T-helper 22 cell (primary cell): ENCODE results near the gene KIAA1217.

Source experiments
- DNase-seq: peaks from one replicate; pipeline ENCODE4 v3.0.0-alpha.2; 2020; ENCODE audit warnings: low read depth

The KIAA1217 gene

DNA sequence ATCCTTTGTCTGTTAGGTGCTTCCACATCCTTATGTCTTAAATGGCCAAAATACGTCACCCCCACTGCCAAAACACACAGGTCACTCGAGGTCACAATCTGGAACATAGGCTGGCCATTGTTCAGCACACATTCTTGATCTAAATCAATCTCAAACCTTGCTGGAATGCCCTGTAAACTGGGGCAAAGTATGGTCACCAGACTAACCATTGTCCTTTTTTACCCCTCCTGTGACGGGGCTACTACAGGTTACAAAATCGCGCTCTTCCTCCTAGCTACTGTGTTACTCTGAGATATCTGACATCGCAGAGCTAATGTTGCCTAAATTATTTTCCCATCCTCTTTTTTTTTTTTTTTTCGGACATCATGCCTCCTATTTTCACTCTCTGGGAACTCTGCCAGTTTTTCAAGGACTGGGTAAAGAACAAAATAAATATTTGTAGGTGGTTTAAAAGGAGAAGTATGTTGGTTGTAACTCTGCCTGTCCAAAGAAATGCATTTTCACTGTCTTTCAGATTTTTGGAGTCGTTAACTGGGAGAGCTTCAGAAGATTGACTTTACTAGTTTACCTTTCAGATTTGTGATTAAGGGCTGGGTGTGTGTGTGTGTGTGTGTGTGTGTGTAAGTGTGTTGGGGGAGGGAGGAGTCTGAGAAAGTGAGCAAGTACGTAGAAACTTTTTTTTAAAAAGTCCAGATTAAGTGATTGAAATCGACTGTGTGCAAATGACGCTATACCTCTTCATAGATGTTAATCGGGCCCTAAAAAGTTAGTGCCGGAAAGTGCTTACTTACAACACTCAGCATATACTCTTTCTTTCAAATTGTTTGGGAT is 942 bp upstream of the KIAA1217 start:
- DNase-seq = no peak

DNA sequence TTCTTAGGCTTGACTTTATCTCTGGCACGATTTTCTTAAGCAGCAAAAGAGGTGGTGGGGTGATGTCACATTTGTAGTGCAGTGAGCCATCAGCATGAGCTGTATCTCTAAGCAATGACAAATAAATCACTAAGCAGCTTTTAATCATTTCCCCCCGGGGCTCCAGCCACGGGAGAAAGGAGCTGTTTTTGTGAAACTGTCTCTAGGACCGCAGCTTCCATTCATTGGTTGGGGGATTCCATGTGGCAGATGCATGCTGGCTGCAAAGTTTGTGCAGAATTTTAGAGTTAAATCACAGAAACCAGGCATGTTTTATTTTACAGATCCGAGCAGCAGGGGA is 464 bp downstream of the KIAA1217 start:
- no peak for DNase-seq

DNA sequence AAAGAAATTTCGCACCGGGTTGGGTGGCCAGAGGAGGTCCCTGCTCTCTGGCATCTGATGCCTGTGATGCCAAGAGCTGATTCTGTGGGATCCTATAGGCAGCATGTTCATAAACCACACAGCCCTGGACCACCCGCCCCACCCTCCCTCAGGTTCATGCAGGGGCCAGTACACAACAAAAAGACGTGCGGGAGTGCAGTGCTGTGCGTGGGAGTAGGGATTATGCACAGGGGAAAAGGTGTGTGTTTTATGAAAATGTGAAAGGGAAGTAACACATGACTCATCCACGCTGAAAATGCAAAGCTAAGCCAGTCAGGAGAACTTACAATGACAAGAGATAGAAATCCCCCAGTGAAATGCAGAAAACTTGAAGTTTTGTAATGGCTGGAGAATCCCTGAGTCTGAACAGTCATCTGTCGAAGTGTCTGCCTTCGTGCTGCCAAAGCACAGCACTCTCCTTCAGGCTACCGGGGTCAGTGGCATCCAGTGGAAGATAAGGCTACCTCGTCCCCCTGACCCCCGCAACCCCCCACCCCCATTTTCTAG is 1.1 kb downstream of the KIAA1217 start:
- DNase-seq = no peak

DNA sequence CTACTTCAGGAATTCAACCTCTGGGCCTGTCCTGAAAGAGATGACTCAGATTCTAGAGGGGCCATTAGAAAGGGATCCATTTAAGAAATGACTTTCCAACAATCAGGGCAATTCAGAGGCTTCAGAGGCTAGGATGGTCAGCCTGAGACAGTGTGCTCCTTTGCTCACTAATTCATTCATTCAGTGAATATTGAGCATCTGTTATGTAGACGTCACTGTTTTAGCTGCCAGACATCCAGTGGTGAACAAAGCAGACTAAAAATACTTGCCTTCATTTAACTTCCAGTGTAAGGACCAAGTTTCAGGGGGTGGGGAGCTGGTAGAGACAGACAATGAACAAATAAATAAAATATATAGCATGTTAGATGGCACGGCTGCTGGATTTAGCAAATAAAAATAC is 1.6 kb downstream of the KIAA1217 start:
- no peak for DNase-seq

DNA sequence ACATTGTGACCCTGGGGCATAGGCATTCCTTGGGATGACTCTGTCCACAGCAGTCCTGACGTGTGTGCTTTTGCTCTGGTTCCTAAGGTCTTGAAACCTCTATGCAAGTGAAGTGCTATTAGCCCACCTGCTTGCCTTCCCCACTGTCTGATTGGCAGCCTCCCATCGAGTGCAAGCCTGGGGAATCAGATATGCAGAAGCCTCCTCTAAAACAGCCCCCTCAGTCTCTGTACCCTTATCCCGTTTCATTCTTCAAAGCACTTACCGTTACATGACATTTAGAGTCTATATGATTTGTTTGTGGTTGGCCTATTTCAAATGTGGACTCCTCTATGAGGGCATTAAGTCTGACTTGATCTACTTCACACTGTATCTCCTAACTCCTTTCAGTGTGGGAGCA is 4.3 kb downstream of the KIAA1217 start:
- DNase-seq = no peak

DNA sequence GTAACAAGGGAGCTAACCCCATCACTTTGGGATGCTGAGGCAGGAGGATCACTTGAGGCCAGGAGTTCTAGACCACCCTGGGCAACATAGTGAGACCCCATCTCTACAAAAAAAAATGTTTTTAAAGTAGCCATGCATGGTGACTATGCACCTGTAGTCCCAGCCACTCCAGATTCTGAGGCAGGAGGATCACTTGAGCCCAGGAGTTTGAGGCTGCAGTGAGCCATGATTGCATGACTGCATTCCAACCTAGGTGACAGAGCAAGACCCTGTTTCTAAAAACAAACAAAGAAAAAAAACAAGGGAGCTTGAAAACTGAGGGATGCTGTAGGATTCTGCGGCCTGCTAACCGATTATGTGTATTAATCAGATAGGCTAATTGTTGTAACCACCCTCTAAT is 4.9 kb downstream of the KIAA1217 start:
- DNase-seq = no peak

DNA sequence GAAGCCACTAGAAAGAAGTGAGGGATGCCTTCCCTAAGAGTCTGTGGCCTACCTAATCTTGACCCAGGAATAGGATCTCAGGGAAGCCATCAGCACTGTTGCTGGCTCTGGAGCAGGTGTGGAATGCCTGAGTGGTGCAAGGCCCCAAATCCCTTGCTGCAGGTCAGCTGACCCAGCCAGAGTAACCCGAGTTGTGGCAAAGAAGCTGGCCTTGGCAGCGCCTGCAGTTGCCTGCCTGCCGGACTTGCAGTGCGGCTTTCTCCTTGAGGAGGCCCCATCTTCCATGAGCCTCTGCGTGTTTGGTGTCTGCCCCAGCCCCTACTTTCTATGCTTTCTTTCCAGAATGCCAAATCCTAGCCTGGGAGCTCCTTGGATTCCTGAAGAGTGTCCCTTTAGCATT is 5.8 kb downstream of the KIAA1217 start:
- no peak for DNase-seq

DNA sequence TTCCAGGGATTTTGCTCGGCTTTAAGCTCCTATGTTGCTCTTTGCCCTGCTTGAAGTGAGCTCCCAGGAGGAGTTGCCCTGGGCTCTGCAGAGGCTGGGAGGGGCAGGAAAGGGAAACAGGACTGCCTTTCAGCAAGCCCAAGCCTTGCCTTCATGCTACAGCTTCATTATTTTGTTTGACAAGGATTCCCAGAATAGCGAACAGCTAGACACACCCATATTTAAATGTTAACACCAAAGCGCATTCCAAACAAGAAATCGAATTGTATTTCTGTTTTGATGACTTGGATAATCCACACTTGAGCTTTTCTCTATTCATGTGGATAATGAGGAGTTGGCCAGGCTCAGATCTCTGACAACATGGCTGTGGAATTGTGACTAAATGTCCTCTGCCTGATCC is 6.3 kb downstream of the KIAA1217 start:
- no peak for DNase-seq

DNA sequence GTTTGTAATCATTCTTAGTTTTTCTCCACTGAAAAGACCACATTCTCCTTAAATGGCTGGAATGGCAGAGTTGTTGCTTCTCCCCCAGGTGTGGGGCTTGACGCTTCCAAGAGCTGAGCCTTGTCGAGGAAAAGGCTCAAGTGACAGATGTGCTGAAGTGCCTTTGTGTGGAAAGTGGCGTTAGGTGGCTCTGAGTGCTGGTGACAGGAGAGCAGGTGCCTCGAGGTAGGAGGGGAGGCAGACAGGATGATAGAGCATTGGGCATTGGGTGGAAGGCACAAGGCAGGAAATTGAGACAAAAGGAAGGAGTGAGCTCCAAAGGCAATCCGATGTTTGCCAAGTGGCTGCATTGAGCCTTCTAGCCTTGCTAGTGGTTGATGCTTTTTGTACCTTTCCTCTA is 6.7 kb downstream of the KIAA1217 start:
- no peak for DNase-seq

DNA sequence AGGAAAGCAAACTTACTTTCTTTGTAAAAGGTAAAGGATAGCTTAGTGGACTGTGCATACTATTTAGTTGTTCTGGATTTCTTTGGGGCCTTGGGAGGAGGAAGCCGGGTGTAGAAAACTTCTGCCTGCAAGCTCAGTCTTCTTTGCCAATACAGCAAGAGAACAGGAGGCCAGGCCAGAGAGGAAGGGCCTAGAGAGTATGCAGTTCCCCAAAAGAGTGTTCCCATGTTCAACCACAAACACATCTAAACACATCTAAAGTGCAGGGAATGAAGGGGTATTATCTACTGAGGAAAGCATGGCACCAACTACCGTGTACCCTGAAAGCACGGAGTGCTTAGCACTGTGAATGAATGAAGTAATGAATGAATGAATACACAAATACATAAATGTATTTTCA is 11.0 kb downstream of the KIAA1217 start:
- DNase-seq = no peak

DNA sequence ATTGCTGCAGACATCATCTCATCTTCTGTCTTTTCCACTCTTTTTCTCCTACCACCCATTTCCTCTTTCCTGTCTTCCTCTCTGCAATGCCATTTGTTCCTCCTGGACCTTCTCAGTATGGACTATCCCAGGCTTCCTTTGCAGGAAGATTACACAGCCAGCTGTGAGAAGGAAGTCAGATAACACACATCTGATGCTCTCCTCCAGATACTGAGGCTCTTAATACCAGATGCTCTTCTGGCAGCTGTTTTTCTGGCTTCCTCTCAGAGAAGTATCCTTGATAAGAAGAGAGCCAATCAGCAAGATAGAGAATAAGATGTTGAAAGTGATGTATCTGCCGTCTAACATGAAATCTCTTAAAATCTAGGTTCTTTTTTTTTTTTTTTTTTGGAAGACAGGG is 14.4 kb downstream of the KIAA1217 start:
- no peak for DNase-seq

DNA sequence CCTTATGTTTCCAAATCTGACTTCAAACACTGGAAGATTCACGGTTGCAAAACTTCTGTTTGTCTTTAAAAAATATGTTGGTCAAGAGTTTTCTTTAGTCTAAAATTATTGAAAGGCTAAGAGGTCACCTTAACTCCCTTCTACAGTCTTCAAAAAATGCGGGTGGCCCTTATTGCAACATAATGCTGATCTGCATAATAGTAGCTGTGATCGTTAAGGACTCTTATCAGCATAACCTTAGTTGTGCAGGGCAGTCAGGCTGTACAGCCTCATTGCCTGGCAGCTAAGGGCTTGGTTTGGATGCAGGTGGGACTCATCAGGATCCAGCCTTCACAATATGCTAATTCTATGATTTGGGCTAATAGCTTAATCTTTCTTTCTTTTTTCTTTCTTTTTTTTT is 15.0 kb downstream of the KIAA1217 start:
- no peak for DNase-seq

DNA sequence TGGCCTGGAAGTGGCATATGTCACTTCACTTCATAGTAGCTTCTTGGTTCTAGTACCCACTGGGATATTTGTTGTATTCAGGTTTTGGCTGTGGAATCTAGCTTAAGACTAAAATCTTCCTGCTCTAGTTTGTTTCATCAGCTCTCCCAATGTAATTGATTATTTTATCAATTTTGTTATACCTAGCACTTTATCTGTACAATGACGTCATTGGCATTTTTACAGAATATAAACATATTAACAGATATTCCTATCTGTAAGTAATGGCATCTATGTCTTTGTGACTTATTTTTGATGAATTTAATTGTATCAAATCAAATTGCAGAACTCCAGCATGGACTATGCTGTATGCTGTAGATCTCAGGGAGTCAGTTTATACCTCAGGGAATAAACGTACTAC is 19.7 kb downstream of the KIAA1217 start:
- DNase-seq = no peak

DNA sequence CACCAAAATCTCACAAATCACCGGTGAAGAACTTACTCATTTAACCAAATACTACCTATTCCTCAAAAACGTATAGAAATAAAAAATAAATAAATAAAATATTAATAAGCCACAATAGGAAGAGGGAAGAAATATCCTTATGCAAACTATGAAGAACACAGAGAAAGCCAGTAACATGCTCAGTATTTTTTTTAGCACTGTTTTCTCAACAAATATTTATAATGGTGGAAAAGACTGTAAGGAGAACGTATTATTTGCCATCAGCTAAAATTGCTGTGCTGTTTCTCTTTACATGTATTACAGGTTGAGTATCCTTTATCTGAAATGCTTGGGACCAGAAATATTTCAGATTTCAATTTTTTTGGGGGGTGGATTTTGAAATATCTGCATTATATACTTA is 21.0 kb downstream of the KIAA1217 start:
- DNase-seq = no peak

DNA sequence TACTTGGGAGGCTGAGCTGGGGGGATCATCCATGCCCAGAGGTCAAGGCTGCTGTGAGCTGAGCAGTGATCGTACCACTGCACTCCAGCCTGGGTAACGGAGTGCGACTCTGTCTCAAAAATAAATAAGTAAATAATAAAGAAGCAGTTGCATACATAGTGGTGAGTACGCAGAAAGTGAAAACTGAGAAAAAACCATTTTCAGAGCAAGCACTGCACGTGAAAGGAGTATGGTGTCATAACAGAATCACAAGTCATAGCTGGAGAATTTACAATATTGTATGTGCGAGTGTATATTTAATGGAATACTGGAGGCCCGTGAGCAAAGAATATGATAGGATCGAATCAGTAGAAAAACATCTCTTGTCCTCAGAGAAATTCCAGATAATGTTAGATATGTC is 22.3 kb downstream of the KIAA1217 start:
- DNase-seq = no peak

DNA sequence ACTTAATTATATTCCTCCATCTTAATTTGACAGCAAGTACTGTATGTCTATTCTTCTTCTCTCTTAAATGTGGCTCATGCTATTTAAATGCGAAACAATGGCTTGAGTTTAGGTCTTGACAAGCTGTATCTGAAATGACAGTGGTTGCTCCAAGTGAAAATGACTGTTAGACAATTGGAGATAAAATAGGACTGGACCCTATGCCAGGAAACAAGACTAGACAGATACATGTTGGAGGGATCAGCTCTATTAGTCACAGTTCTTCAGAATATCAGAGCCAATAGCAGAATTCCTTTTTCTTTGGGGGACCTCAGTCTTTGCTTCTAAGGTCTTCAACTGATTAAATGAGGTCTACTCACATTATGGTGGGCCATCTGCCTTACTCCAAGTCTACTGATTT is 25.8 kb downstream of the KIAA1217 start:
- DNase-seq = no peak

DNA sequence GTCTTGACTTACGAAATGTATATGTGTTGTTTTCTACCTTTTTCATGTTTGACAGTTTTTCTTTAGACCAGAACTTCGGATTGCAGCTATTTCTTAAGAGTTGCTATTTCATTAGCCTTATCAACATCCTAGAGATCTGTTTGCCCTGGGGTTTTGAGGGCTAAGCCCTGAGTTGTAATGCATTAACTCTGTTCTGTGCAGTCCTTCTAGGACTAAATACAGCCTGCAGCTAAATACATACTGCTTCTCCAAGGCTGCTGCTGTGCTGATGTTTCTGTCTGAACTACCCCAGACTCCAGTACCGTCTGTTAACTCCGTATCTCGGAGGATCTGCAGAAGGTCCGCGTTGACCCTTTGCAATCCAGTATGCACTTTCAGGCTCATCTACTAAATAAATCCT is 26.5 kb downstream of the KIAA1217 start:
- no peak for DNase-seq

DNA sequence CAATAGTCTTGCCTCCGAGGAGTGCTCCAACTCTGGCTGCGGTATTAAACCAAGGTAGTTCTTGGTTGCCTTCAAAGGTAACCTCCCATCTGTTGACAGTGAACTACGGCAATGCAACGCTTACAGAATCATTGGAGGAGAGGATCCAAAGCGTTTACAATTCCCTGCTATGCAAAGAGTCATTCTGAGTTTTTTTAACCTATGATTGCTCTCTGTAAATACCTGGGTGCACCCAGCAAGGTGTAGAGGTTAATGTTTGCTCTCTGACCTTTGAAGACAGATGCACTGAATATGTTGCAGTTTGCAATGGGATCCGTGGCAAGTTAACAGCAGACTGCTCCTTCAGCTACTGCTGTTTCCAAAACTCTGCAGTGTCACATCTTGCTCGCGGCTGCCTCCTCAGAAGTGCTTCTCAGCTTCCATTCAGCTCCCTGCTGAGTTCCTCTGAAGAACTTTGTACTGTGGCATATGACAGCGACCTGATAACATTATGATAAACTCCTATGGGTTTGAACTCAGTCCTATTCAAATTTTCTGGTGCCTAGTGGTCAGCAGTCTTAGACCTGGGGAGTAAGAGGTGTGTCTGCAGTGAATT is 29.0 kb downstream of the KIAA1217 start:
- no peak for DNase-seq

DNA sequence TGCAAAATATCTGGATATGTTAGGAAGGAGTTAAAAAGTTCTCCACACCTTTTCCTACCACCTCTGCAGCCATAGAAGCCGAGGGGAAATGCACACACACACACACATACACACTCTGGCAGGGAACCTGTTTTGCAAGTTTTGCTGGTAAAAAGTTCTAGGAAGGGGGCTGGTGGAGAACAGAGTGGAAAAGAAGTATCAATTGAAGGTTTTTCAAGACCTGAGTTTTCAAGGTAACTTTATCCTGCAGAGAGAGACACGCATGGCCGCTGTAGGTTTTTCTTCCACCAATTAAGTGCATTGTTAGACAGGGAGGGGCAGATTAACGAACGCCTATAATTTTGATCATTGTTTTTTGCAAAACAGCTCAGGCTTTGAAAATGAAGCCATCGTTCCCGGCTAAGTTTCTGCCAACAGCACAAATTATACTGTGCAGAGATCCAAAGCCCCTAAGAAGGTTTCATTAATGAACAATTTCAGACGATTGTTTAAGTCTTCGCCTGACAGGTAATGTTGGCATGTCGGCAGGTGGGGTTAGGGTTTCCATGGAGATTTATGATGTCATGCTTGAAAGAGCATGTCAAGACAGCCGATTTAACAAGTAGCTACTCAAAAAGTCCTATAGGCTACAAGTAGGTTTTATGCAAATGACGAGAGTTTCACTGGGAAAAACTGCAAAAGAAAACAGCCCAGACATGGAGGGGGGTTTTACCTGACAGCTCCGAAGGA is 29.7 kb downstream of the KIAA1217 start:
- DNase-seq = no peak

DNA sequence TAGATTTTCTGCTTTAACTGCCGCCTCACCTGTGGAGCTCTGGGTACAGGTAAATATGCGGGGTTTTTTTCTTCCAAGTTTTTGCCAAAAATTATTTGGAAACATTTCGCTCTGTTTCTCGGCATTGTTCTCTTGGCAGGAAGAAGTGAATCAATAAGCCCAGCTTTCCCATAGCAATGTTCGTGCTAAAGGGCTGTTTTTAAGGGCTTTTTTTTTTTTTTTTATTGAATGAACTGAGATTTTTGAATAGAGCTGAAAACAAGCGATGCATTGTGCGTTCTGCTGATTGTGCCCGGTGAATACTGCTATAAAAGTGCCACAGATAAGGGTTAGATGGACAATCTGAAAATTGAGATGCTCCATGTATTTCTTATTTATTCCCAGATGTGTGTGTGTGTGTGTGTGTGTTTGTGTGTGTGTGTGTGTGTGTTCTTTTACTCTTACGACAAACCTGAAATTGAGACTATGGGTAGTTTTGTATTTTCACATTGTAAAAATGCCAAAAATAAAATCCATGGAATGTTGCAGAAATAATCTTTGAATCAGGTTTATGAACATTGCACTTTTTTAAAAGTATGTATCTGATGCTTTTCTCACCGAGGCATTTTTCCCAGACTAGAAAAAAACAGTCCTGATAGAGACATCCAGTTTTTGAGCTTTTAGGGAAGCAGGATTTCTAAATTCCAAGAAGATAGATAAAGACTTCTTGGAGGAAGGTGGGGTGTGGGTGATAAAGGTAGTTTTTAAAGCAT is 30.5 kb downstream of the KIAA1217 start:
- no peak for DNase-seq

DNA sequence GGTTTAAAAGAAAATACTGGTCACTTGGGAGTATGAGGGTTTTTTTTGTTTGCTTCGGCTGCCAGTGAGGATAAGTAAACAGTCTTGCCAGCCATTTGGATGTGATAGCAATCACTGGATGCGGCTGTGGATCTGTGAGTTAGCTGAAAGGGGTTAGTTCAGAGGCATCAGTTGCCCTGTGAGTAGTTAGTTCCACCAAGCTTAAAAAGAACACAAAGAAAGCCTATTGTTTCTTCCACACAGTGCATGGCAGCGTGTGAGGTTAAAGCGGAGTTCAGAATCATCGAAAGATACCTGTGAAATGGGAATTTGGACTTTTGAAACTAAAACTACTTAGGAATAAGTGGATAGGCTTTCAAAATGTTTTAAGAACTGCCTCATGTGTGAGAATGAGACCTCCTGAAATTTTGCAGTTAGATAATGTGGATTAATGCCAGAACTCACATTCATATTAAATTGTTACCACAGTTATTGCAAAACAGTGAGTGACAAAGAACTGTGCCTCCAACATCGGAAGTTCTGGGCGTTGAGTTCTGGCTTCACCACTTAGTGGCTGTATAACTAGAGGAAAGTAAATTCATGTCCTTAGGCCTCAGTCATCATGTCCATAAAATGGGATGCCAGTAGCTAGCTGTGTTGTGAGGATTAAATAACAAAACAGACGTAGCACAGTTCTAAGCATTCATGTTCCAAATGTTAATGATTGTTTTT is 31.3 kb downstream of the KIAA1217 start:
- no peak for DNase-seq

DNA sequence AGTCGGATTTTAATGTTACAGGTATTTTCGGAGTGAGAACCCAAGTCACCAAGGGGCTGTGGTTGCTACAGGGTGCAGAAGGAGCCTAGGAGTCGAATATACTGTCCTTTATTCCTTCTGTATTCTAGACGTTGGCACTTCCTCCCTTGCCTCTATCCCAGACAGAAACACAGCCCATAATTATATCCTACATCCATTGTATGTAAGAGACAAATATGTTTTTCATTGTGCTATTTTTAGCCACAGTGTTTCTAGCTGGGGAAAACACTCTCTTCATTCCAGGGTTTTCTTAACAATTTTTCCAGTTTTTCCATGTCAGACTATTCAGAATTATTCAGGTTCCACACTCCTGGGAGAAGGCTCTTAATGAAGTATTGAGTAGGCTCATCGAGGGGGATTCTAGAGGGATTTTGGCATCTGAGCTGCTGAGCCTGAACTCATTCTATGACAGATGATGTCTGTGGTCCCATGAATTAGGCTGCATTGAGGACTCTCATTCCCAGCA is 32.6 kb downstream of the KIAA1217 start:
- no peak for DNase-seq
